IPS DF 19.7 (cell line): ENCODE data around the gene TGFB2.

Experiments
- DNase-seq: peaks from one replicate; pipeline ENCODE4 v3.0.0-alpha.2; 2013; ENCODE audit warnings: low read depth, low spot score

Gene TGFB2

DNA sequence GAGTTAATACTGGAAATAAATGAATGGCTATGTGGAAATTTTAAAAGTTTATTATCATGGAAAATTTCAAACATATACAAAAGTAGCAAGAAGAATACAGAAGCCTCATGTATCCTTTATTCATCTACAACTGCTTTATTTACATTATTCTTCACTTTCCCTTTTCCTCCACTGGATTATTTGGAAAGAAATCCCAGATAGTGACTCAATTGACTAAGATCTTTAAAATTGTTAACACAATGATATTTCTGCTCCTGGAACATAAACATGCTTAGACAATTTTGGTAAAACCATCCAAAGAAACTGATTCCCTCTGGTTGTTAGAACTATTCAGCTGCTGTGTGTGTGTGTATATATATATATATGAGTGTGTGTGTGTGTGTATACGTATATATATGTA, 116.2 kb downstream of the TGFB2 start:
- no peak for DNase-seq

DNA sequence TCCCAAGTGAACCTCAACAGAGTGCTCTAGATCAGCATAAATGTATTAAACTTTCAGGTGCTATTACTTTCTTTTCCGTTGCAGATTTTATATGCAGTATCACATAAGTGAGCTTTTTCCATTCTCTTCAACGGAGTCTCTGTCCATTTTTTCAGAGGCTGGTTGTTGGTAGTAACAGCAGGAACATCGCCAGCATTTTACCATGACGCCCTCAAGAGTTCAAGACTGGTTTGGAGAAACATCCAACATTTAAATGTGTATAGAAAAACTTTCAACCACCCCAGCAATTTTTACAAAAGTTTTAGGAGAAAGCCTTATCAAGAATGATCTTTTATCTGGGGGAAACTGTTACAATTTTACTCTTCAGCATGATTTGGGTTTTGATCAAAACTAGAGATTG, 117.0 kb downstream of the TGFB2 start:
- no peak for DNase-seq

DNA sequence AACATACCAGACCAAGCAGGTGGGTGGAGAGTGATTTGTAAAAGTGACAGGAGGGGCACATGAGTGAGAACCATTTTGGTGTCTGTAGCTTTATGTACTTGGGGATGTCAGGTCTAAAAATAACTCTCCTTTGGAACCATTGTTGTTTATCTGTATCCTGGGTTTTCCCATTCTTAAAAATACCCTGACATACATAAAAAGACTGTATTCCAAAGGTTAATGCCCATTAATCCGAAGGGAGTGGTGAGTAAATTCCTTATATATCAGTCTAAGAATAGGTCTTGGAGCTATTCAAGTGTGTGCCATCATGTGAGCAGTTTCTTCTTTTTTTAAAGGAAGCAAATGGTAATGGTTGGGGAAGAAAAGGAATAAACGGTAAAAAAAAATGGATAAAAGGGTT, 117.5 kb downstream of the TGFB2 start:
- no peak for DNase-seq

DNA sequence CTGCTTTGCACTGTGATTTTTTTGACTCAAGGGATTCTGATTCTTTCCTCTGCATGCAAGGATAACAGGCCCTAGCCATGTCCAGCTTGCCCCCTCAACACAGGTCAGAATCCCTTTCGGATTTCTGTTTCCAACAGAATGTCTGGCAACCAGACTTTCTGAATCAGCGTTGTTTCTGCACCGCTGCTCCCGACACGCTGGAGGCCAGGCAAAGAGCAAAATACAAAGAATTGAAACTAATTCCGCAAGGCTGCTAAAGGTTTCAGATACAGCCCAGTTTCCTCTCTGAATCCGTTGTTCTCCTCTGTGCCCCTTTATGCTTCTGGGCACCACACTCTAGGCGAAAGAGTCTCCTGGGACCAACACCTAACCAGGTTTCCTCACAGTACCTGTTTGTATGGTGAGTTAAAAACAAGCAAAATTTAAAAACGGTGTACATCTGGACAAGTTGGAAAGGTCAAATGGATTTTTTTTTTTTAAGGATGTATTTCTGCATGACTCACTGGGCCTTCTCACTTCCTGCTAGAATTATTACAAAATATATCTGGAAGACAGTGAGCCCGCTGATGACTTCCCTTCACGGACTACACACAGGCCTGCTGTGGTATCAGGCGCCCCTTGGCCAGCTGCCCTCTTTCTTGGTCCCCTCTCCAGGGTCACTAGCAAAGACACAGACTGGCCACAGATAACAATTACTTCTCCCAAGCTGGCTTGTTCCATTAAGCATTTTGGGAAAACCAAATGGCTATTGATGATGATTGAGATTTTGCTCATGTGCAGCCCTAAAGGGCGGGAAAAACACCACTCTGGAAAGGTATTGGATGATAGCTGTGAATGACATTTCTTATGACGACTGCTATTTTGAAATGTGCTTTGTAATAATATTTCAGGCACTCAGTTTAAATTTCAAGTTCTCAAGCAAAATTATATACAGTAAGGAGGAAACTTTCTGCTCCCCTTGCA, 118.3 kb downstream of the TGFB2 start:
- DNase-seq = no peak

DNA sequence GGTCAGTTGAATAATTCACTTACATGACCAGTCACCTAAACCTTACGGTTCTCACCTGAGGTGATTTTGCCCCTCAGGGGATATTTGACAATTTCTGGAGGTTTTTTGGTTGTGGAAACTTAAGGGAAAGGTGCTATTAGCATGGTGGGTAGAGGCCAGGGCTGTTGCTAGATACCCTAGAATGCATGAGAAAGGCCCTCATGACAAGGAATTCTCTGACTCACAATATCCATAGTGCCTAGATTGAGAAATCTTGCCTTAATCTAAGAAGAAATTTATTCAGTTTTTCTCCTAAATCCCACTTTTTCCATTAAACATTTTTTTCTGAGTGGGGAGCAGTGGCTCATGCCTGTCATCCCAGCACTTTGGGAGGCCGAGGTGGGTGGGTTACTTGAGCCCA, 119.7 kb downstream of the TGFB2 start:
- DNase-seq = no peak

DNA sequence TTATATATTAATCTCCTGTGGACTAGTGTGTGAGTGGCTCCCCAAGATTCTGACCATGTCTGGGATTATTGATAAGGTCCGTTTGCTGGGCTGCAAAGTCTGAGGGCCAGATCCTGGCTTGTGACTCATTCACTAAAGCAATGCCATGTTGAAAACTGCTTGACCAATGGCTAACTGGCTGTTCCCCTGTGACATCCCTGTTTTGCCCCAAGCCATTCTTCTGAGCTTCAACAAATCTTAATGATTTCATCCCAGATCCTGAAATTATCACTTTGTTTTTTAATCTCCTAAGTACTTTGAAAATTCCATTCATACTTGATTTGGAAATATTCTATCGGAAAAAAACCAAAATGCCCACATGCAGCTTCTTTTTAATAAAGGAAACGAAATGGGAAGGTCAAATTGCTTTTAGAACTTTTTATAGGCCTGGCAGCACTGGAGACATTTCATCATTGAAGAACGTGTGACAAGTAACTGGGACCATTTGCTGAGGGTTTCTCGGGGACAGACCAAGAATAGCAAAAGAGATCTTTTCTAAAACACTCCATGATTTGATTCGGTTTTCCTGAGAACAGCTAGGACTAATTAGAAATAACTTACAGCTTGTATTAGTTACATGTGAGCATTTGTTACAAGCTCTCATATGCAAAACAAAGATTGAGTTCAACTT, 121.3 kb downstream of the TGFB2 start:
- DNase-seq = no peak

DNA sequence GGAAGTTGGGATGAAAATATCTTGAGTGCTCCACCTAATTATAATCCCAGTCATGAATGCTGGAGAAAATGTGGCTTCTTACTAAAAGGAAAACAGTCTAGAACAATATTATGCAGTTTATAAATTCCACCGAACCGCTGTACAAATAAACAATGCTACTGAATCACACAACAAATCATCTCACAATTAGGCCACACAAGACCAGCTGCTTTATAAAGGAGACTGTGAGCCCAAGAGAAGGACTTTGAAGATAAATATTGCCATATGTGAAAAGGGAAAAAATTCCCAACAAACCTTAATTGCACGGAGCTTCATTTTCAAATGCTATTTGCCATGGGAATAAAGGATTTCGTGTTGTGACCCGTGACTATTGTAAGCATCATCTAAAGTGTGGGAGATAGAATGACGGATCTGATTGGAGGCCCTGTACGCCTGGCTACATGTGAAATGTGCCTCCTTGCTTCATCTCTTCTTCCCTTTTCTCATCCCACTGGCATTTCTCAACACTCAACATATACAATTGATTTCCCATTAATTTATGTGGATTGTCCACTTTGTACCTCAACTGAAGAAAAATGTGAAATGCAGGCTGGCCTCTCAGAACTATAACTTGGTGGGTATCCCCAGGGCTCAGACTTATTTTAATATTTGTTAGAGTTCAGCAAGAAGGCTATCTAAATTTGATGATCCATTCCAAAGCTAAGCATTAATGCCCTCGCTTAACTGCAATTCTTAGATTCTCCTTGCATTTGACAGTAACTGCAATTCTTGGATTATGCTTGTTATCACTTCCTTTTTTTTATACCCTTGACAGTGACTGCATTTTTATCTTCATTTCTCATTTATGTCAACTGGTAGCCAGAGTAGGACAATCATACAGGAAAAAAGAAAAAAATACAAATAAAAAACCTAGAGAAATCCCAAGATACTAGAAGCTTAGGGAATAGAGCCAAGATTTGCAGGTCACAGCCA, 122.3 kb downstream of the TGFB2 start:
- no peak for DNase-seq

DNA sequence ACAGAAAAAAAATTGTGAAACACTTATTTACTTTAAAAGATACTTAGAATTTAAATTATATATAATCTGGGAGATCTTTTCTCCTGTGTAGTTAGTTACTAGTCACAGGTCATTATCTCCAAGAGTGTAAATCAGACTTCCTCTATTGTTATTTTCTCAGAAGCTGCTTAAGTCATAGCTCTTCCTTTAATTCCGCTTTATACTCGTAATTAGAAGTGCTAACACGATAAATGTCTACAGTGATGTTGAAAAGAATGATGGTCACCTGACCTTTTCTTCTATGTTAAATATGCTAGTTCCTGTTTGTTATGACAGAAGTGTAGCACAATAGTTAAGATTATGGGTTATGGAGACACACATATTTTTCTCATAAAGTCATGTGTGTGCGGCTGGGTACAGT, 123.6 kb downstream of the TGFB2 start:
- no peak for DNase-seq

DNA sequence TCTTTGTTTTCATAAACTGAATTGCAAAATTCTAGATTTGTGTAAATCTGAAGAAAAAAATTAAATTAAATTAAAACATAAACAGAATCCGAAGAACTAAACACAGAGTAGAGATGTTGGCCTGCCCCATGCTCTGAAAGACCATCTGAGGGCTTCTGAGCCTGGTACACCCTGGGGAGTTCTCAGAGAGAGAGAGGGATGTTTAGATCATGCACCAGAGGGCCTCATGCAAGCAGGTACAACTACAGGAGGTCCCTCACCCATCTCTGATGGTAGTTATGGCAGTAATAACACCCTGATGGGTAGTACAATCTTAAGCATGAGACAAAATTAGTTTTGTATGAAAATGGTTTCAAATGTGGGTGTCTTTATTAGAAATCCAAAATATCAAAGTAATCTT, 127.7 kb downstream of the TGFB2 start:
- no peak for DNase-seq

DNA sequence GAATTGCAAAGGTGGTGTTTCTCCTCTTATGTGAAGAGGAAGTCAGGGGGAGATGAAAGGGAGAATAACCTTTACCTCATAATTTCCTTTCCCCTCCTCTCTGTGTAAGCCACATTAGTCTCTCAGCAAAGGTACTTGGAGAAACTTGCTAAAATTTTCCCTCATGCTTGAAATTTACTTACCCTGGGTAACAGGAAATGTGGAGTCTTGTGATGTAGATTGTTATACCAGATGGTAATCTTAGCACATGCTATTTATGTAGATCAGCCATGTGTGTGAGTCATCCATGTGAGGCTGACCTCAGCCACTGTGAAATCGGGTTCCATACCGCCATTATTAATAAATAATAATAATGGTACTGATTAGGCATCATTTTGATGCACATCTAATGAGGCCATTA, 128.4 kb downstream of the TGFB2 start:
- DNase-seq = no peak

DNA sequence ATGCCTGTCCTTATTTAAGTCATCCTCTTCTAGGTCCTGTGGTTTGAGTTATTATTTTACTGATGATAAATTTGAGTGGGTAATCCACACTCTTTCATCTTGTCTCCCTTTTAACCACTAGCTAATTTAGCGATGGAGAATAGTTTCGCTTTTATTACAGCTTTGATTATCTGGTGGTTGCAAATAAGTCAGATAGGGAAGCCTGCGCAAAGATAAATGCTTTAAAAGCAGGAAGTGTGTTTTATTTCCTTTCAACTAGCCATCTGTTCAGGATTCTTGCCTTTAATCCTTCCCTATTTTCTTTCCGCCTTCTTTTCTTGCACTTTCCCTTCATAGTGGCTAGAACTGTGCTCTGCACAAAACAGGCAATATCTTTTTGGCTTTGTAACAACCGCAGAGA, 129.0 kb downstream of the TGFB2 start:
- DNase-seq = no peak

DNA sequence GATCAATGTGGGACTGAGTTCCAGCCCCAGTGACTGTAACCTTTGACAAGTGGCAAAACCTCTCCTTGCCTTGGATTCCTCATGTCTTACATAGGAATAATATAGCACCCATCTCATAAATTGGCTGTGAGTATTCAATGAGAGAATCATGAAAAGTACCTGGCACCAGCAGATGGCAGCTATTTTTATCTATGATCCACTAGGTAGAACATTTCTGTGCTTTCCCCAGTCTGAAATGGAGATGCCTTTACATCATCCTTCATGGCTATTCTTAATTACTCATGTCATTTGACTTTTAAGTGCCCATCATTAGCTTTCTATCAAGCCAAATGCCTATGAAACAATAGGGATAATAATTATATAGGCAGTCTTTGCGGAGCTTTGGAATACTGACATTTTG, 130.1 kb downstream of the TGFB2 start:
- no peak for DNase-seq

DNA sequence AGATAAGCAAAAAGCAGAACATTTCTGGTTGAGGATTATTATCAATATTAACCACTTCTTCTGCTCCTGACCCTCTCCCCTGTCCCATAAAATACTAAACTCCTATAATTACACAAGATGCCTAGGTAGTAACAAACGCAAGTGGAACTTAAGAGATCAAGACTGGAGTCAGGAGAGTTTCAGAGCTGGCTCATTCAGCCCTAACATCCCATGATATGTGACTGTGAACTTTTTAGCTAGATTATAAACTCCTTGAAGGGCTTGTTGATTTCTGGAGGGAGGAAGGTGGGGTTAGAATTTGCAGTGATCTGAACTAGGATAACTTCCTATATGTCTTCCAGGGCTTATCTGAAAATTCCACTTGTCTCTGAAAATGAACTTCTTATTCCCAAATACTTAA, 130.6 kb downstream of the TGFB2 start:
- no peak for DNase-seq

DNA sequence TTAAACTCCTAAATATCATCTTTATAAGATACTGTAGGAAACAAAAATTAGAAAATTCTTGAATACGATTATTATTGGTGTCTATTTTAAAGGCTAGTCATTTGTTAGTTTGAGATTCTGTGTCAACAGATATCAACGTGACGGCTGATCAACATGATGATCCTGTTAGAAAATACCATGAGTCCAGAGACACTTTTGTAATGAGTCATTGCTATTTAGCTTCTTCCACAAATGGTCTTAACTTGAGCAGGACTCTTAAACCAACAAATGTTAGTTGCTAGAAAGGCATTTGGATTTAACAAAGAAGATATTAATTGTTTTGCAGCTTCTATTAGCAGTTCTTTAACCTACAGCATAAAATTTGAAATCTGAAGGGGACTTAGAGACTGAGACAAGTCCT, 131.2 kb downstream of the TGFB2 start:
- DNase-seq = no peak

DNA sequence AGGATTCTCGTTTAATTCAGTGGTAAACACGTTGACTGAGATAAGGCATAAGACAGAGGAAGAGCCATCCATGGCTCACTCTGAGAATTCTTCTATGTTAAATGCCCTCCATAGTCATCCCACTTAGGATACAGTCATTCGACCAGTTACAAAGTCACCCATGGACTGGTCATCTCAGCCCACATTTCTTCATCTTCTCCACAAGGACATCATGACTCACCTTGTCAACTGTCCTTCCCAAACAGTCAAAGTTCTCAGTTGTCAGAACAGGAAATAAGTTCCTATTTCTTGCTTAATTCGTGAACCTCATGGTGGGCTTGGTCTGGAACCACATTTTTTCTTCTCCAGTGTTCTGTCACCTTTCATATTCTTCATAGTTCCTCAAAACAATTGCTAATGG, 133.2 kb downstream of the TGFB2 start:
- DNase-seq = no peak

DNA sequence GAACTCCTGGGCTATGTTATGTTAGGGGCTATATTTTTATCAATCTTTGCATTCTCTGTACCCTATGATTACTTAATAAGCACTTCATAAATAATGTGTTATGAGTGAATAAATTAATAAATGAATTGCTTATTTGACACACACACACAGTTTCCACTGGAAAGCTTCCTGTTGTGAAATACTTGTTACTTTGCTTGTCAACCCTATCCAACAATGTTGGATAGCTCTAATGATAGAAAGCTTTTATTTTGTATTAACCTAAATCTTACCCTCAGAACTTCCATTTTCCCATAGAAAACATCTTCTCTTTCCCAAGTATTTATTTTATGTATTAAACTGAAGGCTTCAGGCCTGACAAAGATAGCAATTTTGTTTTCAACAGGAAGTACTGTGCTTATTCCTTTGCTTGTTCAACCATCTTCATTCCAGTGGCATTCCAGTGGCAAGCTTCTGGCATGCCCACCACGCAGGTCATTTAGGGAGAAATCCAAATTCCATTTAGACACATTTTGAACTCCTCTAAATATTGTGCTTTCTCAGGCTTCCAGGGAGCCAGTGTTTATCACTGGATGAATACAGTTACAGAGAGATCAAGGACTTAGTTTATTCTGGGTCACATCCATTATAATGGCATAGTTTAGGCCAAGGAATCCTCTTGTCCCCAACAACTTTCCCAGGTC, 134.4 kb downstream of the TGFB2 start:
- DNase-seq = no peak

DNA sequence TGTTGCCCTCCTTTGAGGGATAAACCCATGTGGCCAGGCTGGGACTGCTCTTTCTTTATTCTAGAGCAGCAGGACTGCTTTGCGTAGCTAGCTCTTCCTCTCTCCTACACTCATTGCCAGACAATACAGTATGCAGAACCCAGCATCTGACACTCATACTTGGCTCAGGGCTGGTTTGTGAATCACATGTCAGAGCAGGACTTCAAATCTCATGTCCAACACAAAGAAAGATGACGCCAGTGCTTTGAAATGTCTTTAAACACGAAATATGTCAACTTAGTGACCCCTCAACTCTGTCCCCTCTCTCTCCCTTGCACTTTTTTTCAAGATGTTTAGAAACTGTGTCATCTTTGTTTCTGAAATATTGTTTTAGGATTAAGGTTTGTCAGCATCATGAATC, 135.0 kb downstream of the TGFB2 start:
- no peak for DNase-seq

DNA sequence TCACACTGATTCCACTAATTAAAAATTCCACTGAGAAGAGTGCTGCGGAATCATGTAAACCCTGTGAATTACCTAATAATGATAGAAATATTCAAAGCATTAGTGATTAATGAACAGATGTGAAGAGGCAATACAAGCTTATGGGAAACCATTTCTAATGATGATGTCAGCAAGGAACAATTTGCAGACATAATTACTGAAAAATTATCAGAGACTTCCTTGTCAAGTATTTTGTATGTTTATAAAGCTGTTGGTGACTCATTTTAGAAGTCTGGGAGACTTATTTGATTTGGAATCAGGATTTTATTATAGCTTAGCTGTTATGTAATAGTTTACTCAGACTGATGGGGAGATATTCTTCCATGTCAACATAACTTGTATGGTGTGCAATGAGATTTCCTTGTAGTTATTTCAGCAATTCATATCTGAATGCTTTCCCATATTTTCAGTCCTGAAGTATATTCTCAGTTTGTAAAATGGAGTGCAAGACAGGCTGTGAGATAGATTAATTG, 135.5 kb downstream of the TGFB2 start:
- no peak for DNase-seq

DNA sequence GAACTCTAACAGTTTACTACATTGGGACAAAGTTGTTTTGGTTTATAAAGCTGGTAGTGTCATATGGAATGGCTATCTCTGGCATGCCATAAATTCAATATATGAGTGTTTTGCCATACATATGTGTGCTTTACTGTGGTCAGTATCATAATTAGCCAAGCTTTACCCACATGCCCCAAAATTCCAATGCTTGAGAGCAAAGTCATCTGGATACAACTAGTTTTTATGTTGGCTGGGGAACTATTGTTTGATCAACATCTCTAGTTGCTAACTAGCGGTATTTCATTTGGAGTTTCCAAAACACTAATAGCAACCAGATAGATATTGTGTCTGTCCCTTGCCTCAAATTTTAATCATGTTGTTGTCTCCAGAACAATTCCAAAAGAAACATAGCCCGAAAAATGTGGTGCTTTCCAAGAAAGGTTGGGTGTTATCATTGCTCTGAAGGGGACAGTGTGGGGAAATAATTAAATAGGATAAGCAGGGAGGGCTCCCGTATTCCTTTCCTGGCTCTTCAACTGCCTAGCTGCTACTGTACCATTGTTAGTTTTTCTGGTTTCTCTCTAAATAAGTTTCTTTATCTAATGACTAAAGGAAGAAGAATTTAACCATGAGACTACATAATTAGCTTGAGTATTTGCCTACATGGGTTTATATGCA, 136.1 kb downstream of the TGFB2 start:
- no peak for DNase-seq

DNA sequence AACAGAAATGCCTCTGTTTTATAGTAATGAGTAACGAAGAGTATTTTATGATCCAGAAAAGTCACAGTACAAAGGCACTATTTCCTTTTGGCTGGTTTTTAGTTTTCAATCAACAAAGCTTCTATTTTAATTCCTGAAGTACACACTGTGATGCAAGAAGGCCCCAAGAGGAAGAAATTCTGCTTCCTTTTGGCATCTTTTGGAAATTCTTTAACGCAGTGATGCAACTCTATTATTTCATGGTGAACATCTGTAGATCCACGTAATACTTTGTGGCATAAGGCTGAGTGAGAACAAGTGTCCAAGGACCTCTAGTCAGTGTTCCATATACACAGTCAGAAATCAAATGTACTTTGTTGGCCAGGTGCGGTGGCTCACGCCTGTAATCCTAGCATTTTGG, 137.5 kb downstream of the TGFB2 start:
- no peak for DNase-seq
